DMS79 treated with DMSO at 0.1 percent for 48 hours (cell line): ENCODE data around the gene SHANK3.
A peak's percentile ranks its signal among the peaks of the same experiment; 100 is the strongest.

Experiments
- DNase-seq: peaks from one replicate; lab custom pipeline; 2025; lab: John Stamatoyannopoulos, UW

SHANK3 gene

DNA sequence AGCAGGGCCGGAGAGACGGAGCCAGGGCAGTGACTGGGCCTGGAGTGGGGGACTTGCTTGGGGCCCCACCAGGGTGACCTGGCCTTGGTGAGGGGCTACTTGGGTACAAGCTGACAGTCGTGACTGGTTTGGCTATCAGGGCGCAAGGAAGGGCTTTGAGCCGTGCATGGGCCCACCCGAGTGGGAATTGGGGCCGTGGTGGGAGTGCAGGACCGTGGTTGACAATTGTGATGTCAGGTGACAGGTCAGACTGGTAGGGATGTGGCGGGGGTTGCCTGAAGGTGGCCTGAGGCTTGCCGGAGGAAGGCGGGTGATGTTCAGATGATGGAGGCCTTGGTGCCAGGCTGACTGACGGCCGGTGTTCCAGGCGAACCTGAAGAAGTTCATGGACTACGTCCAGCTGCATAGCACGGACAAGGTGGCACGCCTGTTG, 5.6 kb downstream of the SHANK3 start:
- DNase-seq = no peak

GRCh38 chr22:50678651-50679521, 6.3 kb downstream of the SHANK3 start:
- DNase-seq = no peak

DNA sequence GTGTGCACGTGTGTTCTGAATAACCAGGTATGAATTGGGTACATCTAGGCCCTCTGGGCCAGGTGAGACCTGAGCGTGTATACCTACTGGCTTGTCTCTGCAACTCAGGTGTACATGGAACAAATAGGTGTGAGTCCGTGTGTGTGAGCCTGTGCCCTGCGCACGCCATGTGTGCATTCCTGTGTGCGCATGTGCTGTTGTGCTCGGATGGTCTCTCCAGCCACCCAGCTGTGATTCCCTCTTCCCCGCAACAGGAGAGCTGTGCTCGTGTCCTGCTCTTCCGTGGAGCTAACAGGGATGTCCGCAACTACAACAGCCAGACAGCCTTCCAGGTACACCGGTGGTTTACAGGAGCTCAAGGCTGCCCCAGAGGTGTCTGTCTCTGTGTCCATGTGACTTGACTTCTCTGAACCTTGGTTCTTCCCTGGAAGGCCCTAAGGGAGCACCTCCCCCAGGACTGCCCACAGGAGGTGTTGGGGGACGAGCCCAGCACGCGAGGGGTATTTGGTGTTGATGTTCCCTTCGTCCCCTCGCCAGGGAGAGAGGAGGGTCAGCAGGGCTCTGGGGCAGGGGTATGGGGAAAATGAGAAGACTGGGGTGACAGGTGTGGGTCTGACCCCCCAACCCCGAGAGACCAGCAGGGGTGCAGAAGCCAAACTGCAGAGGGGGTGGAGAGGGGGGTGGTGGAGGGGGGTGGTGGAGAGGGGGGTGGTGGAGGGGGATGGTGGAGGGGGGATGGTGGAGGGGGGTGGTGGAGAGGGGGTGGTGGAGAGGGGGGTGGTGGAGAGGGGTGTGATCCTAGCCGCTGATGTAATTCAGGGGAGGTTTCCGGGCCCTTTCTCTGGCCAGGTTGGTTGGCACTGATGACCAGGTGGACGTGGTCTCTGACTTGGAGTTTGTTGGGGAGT, 10.7 kb downstream of the SHANK3 start:
- no peak for DNase-seq

DNA sequence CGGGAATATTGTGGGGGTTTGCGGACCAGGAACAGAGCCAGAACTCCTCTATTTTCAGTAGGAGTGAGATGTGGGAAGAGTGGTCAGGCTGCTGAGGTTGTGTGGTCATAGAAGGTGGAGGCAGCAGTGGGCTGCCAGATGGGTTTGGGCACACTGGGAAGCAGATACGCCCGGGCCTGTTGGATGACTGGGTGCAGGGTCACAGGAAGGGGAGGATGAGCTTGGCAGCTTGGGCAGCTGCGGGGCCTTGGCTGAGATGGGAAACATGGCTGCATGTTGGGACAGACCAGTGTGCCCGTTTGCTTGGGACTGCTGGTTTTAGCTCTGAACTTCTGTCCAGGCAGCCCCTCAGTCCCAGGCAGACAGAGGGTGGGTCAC, 11.4 kb downstream of the SHANK3 start:
- no peak for DNase-seq

- no peak for DNase-seq
These were observed 11.9 kb downstream of the SHANK3 start for GRCh38 chr22:50684501-50684900.

DNA sequence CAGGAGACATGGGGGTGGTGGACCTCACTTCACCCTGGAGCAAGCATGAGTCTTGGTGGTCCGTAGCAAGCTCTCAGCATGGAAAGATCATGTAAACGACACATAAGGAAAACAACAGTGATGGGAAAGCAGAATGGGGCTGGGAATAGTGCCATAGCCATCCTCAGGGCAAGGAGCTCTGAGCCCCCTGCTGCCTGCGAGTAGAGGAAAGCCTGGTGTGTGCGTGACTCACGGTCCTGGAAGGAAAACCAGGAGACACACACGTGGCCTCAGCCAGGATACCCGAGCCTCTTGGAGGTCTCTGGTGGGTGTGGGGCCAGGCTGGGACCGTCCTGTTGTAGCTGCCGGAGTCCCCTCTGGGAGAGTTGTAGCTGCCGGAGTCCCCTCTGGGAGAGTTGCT, 12.4 kb downstream of the SHANK3 start:
- no peak for DNase-seq

DNA sequence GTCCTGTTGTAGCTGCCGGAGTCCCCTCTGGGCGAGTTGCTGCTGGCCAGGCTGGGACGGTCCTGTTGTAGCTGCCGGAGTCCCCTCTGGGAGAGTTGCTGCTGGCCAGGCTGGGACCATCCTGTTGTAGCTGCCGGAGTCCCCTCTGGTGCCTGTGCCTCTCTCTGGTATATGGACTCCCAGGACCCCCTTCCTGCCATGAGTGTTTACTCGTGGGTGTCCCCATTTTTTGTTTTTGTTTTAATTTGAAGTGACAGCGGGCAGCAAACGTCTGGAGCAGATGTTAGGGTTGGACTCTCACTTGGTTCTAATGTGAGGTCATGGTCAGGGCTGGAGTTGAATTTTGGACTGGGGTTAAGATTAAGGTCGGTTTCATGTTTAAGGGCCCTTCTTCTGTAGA, 14.2 kb downstream of the SHANK3 start:
- DNase-seq = no peak

DNA sequence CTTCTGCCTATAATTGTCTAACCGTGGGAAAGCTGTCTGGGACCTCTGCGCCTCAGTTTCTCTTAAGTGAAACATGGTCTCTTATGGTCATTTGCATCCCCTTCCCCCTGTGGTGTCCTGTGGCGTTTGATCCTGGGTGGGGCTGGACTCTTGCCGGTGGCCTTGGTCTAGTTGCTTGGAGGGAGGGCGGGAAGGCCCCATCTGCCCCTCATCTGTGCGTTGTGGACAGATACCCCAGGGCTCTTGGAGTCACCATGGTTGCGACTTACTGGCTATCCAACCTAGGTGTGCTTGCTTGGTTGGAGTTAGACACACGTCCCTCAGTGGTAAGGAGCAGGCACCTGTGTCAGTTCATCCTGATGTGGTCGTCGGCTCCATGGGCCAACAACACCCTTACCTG, 15.2 kb downstream of the SHANK3 start:
- DNase-seq = no peak

DNA sequence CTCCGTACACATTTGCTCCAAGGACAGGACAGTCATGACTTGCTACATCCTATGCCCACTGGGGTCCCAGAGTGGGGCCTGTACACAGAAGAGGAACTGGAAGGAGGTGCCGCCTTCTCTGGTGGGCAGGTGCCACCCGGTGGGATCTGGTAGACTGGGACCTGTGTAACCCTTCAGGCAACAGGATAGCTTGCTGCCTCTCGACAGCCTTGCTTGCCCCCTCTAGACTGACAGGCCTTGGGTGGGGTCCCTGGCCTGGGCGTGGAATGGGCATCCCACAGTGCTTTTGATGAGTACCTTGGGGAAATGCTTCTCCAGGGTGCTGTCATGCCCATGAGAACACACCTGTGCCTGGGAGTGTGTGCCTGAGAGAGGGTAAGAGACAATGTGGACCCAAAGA, 15.8 kb downstream of the SHANK3 start:
- no peak for DNase-seq

GRCh38 chr22:50691521-50691920, 18.9 kb downstream of the SHANK3 start:
- no peak for DNase-seq

GRCh38 chr22:50693462-50693861, 20.8 kb downstream of the SHANK3 start:
- no peak for DNase-seq

- no peak for DNase-seq
These were observed 21.5 kb downstream of the SHANK3 start for GRCh38 chr22:50694099-50694605.

DNA sequence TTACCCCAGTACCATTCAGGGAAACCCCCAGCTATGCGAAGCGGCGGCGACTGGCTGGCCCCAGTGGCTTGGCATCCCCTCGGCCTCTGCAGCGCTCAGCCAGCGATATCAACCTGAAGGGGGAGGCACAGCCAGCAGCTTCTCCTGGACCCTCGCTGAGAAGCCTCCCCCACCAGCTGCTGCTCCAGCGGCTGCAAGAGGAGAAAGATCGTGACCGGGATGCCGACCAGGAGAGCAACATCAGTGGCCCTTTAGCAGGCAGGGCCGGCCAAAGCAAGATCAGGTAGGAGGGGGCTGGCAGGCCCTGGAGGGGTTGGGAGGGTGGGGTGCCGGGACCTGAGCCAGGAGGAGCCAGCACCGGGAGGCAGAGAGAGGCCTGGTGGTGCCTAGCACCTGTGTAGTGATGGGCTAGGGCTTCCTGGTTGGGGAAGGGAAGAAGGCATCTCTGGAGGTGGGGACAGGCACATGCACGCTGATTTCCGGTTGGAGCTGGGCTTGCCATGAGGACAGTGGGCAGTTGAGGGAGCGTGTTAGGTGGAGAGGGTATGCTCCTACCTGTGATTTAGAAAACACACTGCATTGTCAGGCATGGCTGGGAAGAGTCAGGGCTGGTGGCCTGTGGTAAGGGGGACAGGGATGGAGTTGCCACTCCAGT, 22.3 kb downstream of the SHANK3 start:
- DNase-seq = no peak

DNA sequence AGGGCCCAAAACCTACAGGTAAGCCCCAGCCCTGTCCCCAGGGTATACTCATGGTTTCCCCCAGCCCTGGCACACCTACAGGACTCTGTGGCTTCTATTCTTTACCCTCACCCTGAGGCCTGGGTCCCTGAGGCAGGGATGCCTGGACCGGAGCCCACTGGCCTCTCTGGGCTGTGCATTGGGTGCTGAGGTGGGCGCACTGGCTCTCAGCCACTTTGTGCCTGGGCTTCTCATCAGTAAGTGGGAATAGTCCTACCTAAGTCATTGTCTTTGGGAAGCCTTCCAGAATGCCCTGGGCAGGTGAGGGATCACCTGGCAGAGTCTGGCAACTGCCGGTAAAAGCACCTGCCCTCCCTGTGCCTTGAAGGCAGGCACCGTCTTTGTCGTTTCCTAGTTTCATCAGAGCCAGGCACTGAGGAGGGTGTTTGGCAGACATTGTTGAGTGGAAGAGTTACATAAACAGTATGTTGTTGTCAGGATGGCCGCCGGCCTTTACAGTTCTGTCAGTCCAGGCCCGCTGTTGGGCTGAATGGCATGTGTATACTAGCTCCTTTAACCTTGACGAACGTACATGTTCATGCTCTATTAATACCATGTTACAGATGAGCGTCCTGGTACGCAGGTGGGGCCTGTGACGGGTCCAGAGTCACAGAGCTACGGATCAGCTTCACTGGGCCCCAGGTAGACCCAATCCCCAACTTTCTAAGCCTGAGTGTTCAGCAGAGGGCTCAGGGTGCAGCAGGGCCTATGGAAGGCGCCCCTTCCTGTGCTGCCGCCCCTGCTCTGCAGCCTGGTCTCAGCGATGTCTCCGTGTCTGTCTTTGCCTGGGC, 23.0 kb downstream of the SHANK3 start:
- peak; percentile 1 for DNase-seq

GRCh38 chr22:50696251-50696798, 23.7 kb downstream of the SHANK3 start:
- DNase-seq = no peak

DNA sequence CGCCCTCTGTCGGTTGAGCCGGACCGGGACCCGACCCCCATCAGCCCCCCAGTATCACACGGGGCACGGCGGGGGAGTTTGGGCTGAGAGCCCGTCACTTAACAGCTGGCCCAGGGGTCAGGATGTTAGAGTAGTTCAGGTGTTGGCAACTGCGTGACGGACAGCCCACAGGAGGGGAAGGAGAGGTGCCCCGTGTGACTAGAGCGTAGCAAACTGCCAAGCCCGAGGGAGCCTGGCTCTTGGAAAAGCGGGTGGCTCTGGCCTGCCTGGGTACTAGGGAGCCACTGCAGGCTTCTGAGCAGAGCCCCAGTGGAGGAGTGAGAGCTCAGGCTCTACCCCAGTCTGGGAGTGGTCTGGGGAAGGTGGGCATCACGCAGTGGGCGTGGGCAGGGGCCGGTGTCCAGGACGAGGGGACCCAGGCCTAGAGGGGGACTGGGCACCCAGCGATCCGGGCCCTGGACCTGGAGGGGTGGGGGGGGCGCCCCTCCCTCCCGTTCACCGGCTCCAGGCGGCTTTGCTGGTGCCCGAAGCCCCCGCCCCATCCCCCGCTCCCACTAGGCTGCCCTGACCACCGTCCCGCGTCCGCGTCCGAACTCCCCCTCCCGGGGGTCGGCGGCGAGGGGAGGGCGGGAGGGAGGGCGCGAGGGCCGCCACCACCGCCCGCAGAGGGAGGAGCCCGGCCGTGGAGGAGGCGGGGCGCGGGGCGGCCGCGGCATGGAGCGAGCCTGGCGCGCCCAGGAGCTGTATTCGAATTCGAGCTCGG, 24.4 kb downstream of the SHANK3 start:
- peak; percentile 0 for DNase-seq

- no peak for DNase-seq
These were observed 25.3 kb downstream of the SHANK3 start for GRCh38 chr22:50697667-50698506.

DNA sequence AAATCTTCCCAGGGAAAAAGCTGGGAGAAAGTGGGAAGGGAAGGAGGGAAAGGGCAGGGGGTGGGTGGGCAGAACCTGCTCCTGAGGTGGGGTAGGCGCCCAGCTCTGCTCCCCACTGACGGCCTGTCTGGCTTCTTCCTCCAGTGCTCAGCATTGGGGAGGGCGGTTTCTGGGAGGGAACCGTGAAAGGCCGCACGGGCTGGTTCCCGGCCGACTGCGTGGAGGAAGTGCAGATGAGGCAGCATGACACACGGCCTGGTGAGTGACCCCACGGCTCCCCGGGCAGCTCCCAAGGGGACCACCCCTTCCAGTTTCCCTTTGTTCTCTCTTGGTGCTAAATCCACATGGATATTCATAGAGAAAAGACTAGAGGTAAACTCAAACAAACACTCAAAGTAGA, 25.9 kb downstream of the SHANK3 start:
- no peak for DNase-seq

DNA sequence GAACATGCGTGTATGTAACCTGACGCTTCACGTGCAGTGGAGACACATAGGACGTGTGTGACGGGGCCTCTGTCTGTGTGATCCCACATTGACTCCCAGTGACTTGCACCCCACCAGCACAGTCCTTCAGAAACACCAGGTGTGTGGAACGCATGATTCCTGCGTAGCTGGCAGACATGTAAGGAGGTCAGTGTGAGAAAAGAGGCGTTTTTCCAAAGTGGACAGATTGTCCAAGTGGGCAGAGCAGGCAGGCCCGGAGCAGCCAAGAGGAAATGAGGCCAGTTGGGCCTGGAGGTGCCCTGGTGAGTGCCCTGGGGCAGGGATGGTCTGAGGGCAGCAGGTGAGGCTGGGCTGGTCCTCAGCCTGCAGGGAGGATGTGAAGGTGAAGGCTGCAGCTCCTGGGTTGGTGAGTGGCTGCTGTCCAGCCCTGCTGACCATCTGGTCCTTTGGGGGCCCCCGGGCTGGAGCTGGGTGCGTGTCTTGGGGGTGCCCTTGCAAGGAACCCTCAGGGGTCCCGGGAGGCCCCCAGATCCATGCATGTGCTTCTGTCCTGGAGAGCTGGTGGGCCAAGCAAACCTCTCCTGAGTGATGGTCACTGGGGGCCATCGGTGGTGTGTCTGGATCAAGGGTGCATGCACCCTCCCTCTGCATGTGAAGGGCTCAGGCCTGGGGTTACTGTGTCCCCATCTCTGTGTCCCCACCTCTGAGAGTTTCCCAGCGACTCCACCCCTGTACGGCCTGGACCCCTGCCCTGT, 26.6 kb downstream of the SHANK3 start:
- no peak for DNase-seq
